Stomach (tissue), 4 donors: ENCODE results near the gene ZMYND10.

Experiments used
- CTCF ChIP-seq, 7 experiments: fragments of 450-650 bp in 4 of 7; fragments of 200-600 bp in 3 of 7; sonication (generic) in 3 of 7; IDR thresholded peaks; one replicate each; pipeline ENCODE4 v1.5.1; 2016 to 2019; ENCODE audit warnings: antibody characterized with exemption in 7 of 7, control low read depth in 2 of 7, mild to moderate bottlenecking in 1 of 7
- POLR2A ChIP-seq, 4 donors: fragments of 450-650 bp; IDR thresholded peaks; one replicate each; pipeline ENCODE4 v1.6.1; 2016; ENCODE audit warnings: antibody characterized with exemption in 4 of 4, control low read depth in 2 of 4, mild to moderate bottlenecking in 1 of 4, moderate library complexity in 1 of 4

- TF ChIP-seq CTCF (IDR thresholded peaks at IDR 0.05) (no peak), POLR2A (IDR thresholded peaks at IDR 0.05) (no peak)
Measured at GRCh38 chr3:50327129-50327528, 18.4 kb downstream of the ZMYND10 start.
